ENCODE data around the gene RIF1. TPM values are rescaled to one million over a fixed set of nuclear protein-coding genes. Genes with fewer than 3 reads are reported as not detected.

The RIF1 gene
- total and polyA plus RNA-seq, 9 of the 15 experiments (the other 6 are each of a cell fraction or from before 2014, with no cell fraction given): 11.0 to 109 (median 44.2) TPM

GRCh38 chr2:151409601-151410484 lies at the start of gene RIF1 (continued):
- TF ChIP-seq CREB3 (tag; conservative IDR thresholded peaks at IDR 0.05; ENCODE audit: low read depth): no peak
- no peak; a peak in 2 of 4 replicates for TF ChIP-seq TRIM24 (IDR thresholded peaks at IDR 0.05)
- TF ChIP-seq HIVEP1 (CRISPR knock-in tag; IDR thresholded peaks at IDR 0.05): peak; percentile 47; the same call in 1 of the 2 replicates
- TF ChIP-seq ZNF609 (CRISPR knock-in tag; IDR thresholded peaks at IDR 0.05; ENCODE audit: borderline replicate concordance): 0 out of 2 replicates have a peak, but pooled peaks have one; percentile 80
- TF ChIP-seq JUN (IDR thresholded peaks at IDR 0.05; ENCODE audit: borderline replicate concordance, low read depth, low read length): peak; percentile 28; the same call in 1 of the 2 replicates
- peak; percentile 95; the same call in 1 of the 2 replicates for TF ChIP-seq JUN (CRISPR knock-in tag; IDR thresholded peaks at IDR 0.05; ENCODE audit: borderline replicate concordance)
- TF ChIP-seq, protein P1, sequence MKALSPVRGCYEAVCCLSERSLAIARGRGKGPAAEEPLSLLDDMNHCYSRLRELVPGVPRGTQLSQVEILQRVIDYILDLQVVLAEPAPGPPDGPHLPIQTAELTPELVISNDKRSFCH (CRISPR knock-in tag; IDR thresholded peaks at IDR 0.05): no peak
- TF ChIP-seq, protein P1 (tag; IDR thresholded peaks at IDR 0.05): no peak
- peak; percentile 40; the same call in 1 of the 2 replicates for TF ChIP-seq GTF2A2 (tag; IDR thresholded peaks at IDR 0.05)
- no peak for TF ChIP-seq HMG20B (CRISPR knock-in tag; IDR thresholded peaks at IDR 0.05)
- TF ChIP-seq NFXL1 (CRISPR knock-in tag; IDR thresholded peaks at IDR 0.05): no peak
- peak; percentile 91 for TF ChIP-seq ZZZ3 (IDR thresholded peaks at IDR 0.05)
- TF ChIP-seq XRCC4 (IDR thresholded peaks at IDR 0.05; ENCODE audit: extremely low read depth, insufficient read depth, insufficient read length): no peak
- TF ChIP-seq BRCA1 (IDR thresholded peaks at IDR 0.05): no peak
- no peak for TF ChIP-seq BRCA1 (CRISPR knock-in tag; IDR thresholded peaks at IDR 0.05)
- peak; percentile 69; the same call in 1 of the 2 replicates for TF ChIP-seq NBN (IDR thresholded peaks at IDR 0.05; ENCODE audit: low read depth)
- peak; percentile 68 for TF ChIP-seq SIN3B (IDR thresholded peaks at IDR 0.05; ENCODE audit: low read depth)
- peak; percentile 99 for TF ChIP-seq ZFX (CRISPR knock-in tag; IDR thresholded peaks at IDR 0.05)

Data from K562 (cell line).